ENCODE results near the gene MUC5B. TPM values are rescaled to one million over a fixed set of nuclear protein-coding genes. Genes with fewer than 3 reads are reported as not detected.

The MUC5B gene
- total RNA-seq, 1 donor from 2014 or later, result not detected

GRCh38 chr11:1199241-1199750, 23.6 kb upstream of the MUC5B start:
- no peak for TF ChIP-seq CTCF (IDR thresholded peaks at IDR 0.05; ENCODE audit: borderline replicate concordance)
- Histone ChIP-seq H3K36me3 (no peaks in the 10 kb centered on the region), H3K9me3 (replicated peaks) (no peaks in the 10 kb centered on the region), H3K27me3 (ENCODE audit: low read depth) (peaks cover 91% of the 10 kb centered on the region), H3K4me3 (no peak overlapping the region), H3K4me1 (peaks cover 7% of the 10 kb centered on the region), H3K27ac (replicated peaks) (no peak overlapping the region)
- intact Hi-C loops (cut with micrococcal nuclease), result no loop called here
- no peak for DNase-seq

- Histone ChIP-seq H3K27ac (replicated peaks) (no peak overlapping the region), H3K4me3 (no peak overlapping the region), H3K4me1 (peaks cover 7% of the 10 kb centered on the region), H3K9me3 (replicated peaks) (no peaks in the 10 kb centered on the region), H3K27me3 (ENCODE audit: low read depth) (peaks cover 90% of the 10 kb centered on the region), H3K36me3 (no peaks in the 10 kb centered on the region)
- DNase-seq, result peak; percentile 12
- intact Hi-C loops (cut with micrococcal nuclease), result loop anchor here (10.0 kb wide), 1 partner anchor 315 kb away; no protein-coding TSS in a partner anchor
- TF ChIP-seq CTCF (IDR thresholded peaks at IDR 0.05; ENCODE audit: borderline replicate concordance), result no peak
These were observed 22.9 kb upstream of the MUC5B start for GRCh38 chr11:1199751-1200610.

- no peaks in the 10 kb centered on the region for H3K9me3 ChIP-seq (replicated peaks)
- no peak overlapping the region for H3K27ac ChIP-seq (replicated peaks)
- no peak overlapping the region for H3K4me3 ChIP-seq
- peaks cover 90% of the 10 kb centered on the region for H3K27me3 ChIP-seq (ENCODE audit: low read depth)
- peak; percentile 6 for DNase-seq
- intact Hi-C loops (cut with micrococcal nuclease), result loop anchor here (10.0 kb wide), 1 partner anchor 314 kb away; no protein-coding TSS in a partner anchor
- no peaks in the 10 kb centered on the region for H3K36me3 ChIP-seq
- no peak for TF ChIP-seq CTCF (IDR thresholded peaks at IDR 0.05; ENCODE audit: borderline replicate concordance)
- H3K4me1 ChIP-seq, result peaks cover 7% of the 10 kb centered on the region
These were observed 22.2 kb upstream of the MUC5B start for GRCh38 chr11:1200611-1201191.

GRCh38 chr11:1201395-1202153, 21.3 kb upstream of the MUC5B start:
- peaks cover 7% of the 10 kb centered on the region for H3K4me1 ChIP-seq
- intact Hi-C loops (cut with micrococcal nuclease), result loop anchor here (10.0 kb wide), 1 partner anchor 313 kb away; no protein-coding TSS in a partner anchor
- no peak overlapping the region for H3K27ac ChIP-seq (replicated peaks)
- no peaks in the 10 kb centered on the region for H3K9me3 ChIP-seq (replicated peaks)
- DNase-seq, result no peak
- H3K27me3 ChIP-seq (ENCODE audit: low read depth), result peaks cover 84% of the 10 kb centered on the region
- no peak for TF ChIP-seq CTCF (IDR thresholded peaks at IDR 0.05; ENCODE audit: borderline replicate concordance)
- no peaks in the 10 kb centered on the region for H3K36me3 ChIP-seq
- no peak overlapping the region for H3K4me3 ChIP-seq

GRCh38 chr11:1202154-1202775, 20.6 kb upstream of the MUC5B start:
- Histone ChIP-seq H3K4me1 (peaks cover 7% of the 10 kb centered on the region), H3K36me3 (no peaks in the 10 kb centered on the region), H3K27ac (replicated peaks) (no peak overlapping the region), H3K9me3 (replicated peaks) (no peaks in the 10 kb centered on the region), H3K27me3 (ENCODE audit: low read depth) (peaks cover 84% of the 10 kb centered on the region), H3K4me3 (no peak overlapping the region)
- no peak for TF ChIP-seq CTCF (IDR thresholded peaks at IDR 0.05; ENCODE audit: borderline replicate concordance)
- intact Hi-C loops (cut with micrococcal nuclease), result loop anchor here (10.0 kb wide), 1 partner anchor 313 kb away; no protein-coding TSS in a partner anchor
- DNase-seq, result peak; percentile 8
